CD4-positive, alpha-beta T cell (primary cell): Measurements from ENCODE around the gene NEIL1. TPM values are rescaled to one million over a fixed set of nuclear protein-coding genes. Genes with fewer than 3 reads are reported as not detected.

Experiments used
- ATAC-seq: fragments of 200-7000 bp; cut with Tn5 transposase; one replicate; pipeline ENCODE4 v1.10.0; 2022; ENCODE audit warnings: mild to moderate bottlenecking; ENCODE audit not compliant: poor library complexity
- CTCF ChIA-PET: fragments of 350-600 bp; sonication (Branson Sonifier 250); formaldehyde crosslinking; loops from one replicate; lab custom pipeline; 2021; ENCODE audit warnings: antibody characterized with exemption, inconsistent platforms; lab: Charles Lee
- POLR2A ChIA-PET: fragments of 350-600 bp; sonication (Branson Sonifier 250); formaldehyde crosslinking; loops from one replicate; lab custom pipeline; 2021; ENCODE audit warnings: antibody characterized with exemption, inconsistent platforms; lab: Charles Lee
- DNase-seq, 14 experiments: peaks; one replicate each; pipeline ENCODE4 v3.0.0-alpha.2; 2013 to 2020; ENCODE audit warnings: mixed read lengths in 2 of 14
- H3K27ac ChIP-seq, 2 donors: one replicate each; pipeline versions ENCODE4 v1.5.1 to v1.7.0; 2013; ENCODE audit warnings: low read length in 2 of 2, low read depth in 1 of 2, mild to moderate bottlenecking in 1 of 2
- H3K27me3 ChIP-seq, 2 experiments: 1 replicate in 1 of 2; 2 replicates in 1 of 2; pipeline versions ENCODE4 v1.6.1 to v1.7.0; 2013; ENCODE audit warnings: low read length in 2 of 2, control low read depth in 1 of 2, mild to moderate bottlenecking in 1 of 2, moderate library complexity in 1 of 2; ENCODE audit not compliant: insufficient read depth in 2 of 2, control insufficient read depth in 1 of 2
- H3K36me3 ChIP-seq: one replicate; pipeline ENCODE4 v1.6.1; 2013; ENCODE audit warnings: low read length, control low read depth; ENCODE audit not compliant: insufficient read depth
- H3K4me1 ChIP-seq: one replicate; pipeline ENCODE4 v1.6.1; 2013; ENCODE audit warnings: low read length, control low read depth; ENCODE audit not compliant: insufficient read depth
- H3K4me3 ChIP-seq: one replicate; pipeline ENCODE4 v1.5.1; 2013; ENCODE audit warnings: mild to moderate bottlenecking, low read length, moderate library complexity
- H3K9me3 ChIP-seq, 2 experiments: 1 replicate in 1 of 2; 2 replicates in 1 of 2; pipeline versions ENCODE4 v1.6.1 to v1.7.0; 2013; ENCODE audit warnings: low read length in 2 of 2, mild to moderate bottlenecking in 2 of 2, control low read depth in 1 of 2, moderate library complexity in 1 of 2; ENCODE audit not compliant: control insufficient read depth in 1 of 2, insufficient read depth in 1 of 2
- H3K27ac Mint-ChIP-seq: one replicate; pipeline ENCODE4 v1.8.0; 2020; ENCODE audit warnings: mixed read lengths
- H3K27me3 Mint-ChIP-seq: one replicate; pipeline ENCODE4 v1.8.0; 2021; ENCODE audit warnings: mixed read lengths
- H3K36me3 Mint-ChIP-seq: one replicate; pipeline ENCODE4 v1.8.0; 2021; ENCODE audit warnings: low read depth, mixed read lengths
- H3K4me1 Mint-ChIP-seq: one replicate; pipeline ENCODE4 v1.8.0; 2021; ENCODE audit warnings: low read depth, mixed read lengths
- H3K4me3 Mint-ChIP-seq: one replicate; pipeline ENCODE4 v1.8.0; 2020; ENCODE audit warnings: mild to moderate bottlenecking, mixed read lengths
- H3K9me3 Mint-ChIP-seq: one replicate; pipeline ENCODE4 v1.8.0; 2020; ENCODE audit warnings: mixed read lengths
- CTCF ChIP-seq: fragments of 200-600 bp; IDR thresholded peaks from one replicate; pipeline ENCODE4 v1.8.0; 2022; ENCODE audit warnings: antibody characterized with exemption, mild to moderate bottlenecking
- intact Hi-C, 2 experiments: fragments of 100-400 bp; cut with DNase I in 1 of 2; cut with micrococcal nuclease in 1 of 2; formaldehyde crosslinking; loops; one replicate each; pipeline versions ENCODE4 v1.15.1 to v1.9.0; 2023 to 2025; cut with DNase I, micrococcal nuclease
- total RNA-seq, 174 experiments: library from RNA in 2 of 174; stranded (reverse) in 2 of 174; gene quantifications; one replicate each; pipeline ENCODE4 v1.2.3 and lab custom pipeline; 2021 to 2026

The NEIL1 gene
- total RNA-seq, 2 experiments from 2014 or later: 30.5 to 30.6 TPM

- Histone ChIP-seq H3K27me3 (no peaks in the 10 kb centered on the region), H3K4me3 (no peak overlapping the region), H3K9me3 (peaks cover 0 to 3% of the 10 kb centered on the region in 2 experiments), H3K4me1 (no peaks in the 10 kb centered on the region), H3K36me3 (peaks cover 76% of the 10 kb centered on the region), H3K27ac (no peak overlapping the region)
- POLR2A ChIA-PET: interaction anchor here (1.0 kb wide), 1 partner anchor 9 kb away, joined by 5 read pairs; the partner anchor contains the start of gene MAN2C1
- H3K9me3 Mint-ChIP-seq: no peaks in the 10 kb centered on the region
- intact Hi-C loops: no loop called here
- peaks cover 54% of the 10 kb centered on the region for H3K36me3 Mint-ChIP-seq
- H3K4me3 Mint-ChIP-seq: no peak overlapping the region
- no peaks in the 10 kb centered on the region for H3K27me3 Mint-ChIP-seq
- no peaks in the 10 kb centered on the region for H3K4me1 Mint-ChIP-seq
- DNase-seq (no peak), ATAC-seq (no peak)
- TF ChIP-seq CTCF: no peak
- no peak overlapping the region for H3K27ac Mint-ChIP-seq
- CTCF ChIA-PET: no interaction called here
Measured at GRCh38 chr15:75359537-75360250, 12.9 kb downstream of the NEIL1 start.

GRCh38 chr15:75360391-75360790 is 13.6 kb downstream of the NEIL1 start:
- ATAC-seq: no peak
- peaks cover 78% of the 10 kb centered on the region for H3K36me3 ChIP-seq
- peaks cover 55% of the 10 kb centered on the region for H3K36me3 Mint-ChIP-seq

GRCh38 chr15:75360856-75361255 is 14.0 kb downstream of the NEIL1 start:
- intact Hi-C loops: no loop called here
- Mint-ChIP-seq H3K4me3 (no peak overlapping the region), H3K9me3 (no peaks in the 10 kb centered on the region), H3K27me3 (no peaks in the 10 kb centered on the region), H3K4me1 (no peaks in the 10 kb centered on the region), H3K27ac (no peak overlapping the region), H3K36me3 (peaks cover 60% of the 10 kb centered on the region)
- no peak for TF ChIP-seq CTCF
- Histone ChIP-seq H3K27ac (no peak overlapping the region), H3K9me3 (peaks cover 0 to 3% of the 10 kb centered on the region in 2 experiments), H3K4me1 (no peaks in the 10 kb centered on the region), H3K4me3 (no peak overlapping the region), H3K36me3 (peaks cover 80% of the 10 kb centered on the region), H3K27me3 (no peaks in the 10 kb centered on the region)
- DNase-seq (no peak), ATAC-seq (no peak)
- ChIA-PET CTCF (no interaction called here), POLR2A (interaction anchor here (1.0 kb wide), 1 partner anchor 10 kb away, joined by 4 read pairs; no protein-coding TSS in a partner anchor)

More at GRCh38 chr15:75360391-75360790, 13.6 kb downstream of the NEIL1 start:
- intact Hi-C loops: no loop called here
- no peak overlapping the region for H3K27ac Mint-ChIP-seq
- TF ChIP-seq CTCF: no peak
- POLR2A ChIA-PET: no interaction called here
- no peaks in the 10 kb centered on the region for H3K4me1 Mint-ChIP-seq
- no peak overlapping the region for H3K4me3 ChIP-seq
- H3K27me3 ChIP-seq: no peaks in the 10 kb centered on the region
- H3K9me3 Mint-ChIP-seq: no peaks in the 10 kb centered on the region
- no peak overlapping the region for H3K4me3 Mint-ChIP-seq
- no peaks in the 10 kb centered on the region for H3K27me3 Mint-ChIP-seq
- DNase-seq: no peak
- H3K27ac ChIP-seq: no peak overlapping the region
- CTCF ChIA-PET: no interaction called here
- H3K9me3 ChIP-seq: peaks cover 0 to 3% of the 10 kb centered on the region in 2 experiments
- H3K4me1 ChIP-seq: no peaks in the 10 kb centered on the region
